Spleen (tissue), 7 donors: ENCODE measurements around the gene PCNX2.

Experiments
- POLR2A ChIP-seq, 3 donors: fragments of 450-650 bp; IDR thresholded peaks; one replicate each; pipeline ENCODE4 v1.5.1; 2017; ENCODE audit warnings: antibody characterized with exemption in 3 of 3, mild to moderate bottlenecking in 1 of 3
- POLR2AphosphoS5 ChIP-seq, 3 donors: sonication (generic); formaldehyde crosslinking; IDR thresholded peaks; one replicate each; pipeline ENCODE4 v1.5.1; 2017; ENCODE audit warnings: antibody characterized with exemption in 3 of 3
- TF ChIP-seq, protein P1 (sequence below), 11 experiments: fragments of 200-600 bp in 7 of 11; fragments of 450-650 bp in 4 of 11; sonication (generic) in 4 of 11; IDR thresholded peaks in 8 of 11; conservative IDR thresholded peaks in 3 of 11; 1 replicate in 7 of 11; 2 replicates in 4 of 11; pipeline versions ENCODE4 v1.4.0 to v1.8.0; 2016 to 2021; ENCODE audit warnings: antibody characterized with exemption in 11 of 11, inconsistent platforms in 4 of 11, mild to moderate bottlenecking in 1 of 11
- donor health status: DM: no; HTN: no; CAD: no; lungs with moderate emphysema.
- donor health status: DM: no; HTN: no; CAD: no.
- donor health status: DM: no; HTN: no; CAD: no.

DNA sequence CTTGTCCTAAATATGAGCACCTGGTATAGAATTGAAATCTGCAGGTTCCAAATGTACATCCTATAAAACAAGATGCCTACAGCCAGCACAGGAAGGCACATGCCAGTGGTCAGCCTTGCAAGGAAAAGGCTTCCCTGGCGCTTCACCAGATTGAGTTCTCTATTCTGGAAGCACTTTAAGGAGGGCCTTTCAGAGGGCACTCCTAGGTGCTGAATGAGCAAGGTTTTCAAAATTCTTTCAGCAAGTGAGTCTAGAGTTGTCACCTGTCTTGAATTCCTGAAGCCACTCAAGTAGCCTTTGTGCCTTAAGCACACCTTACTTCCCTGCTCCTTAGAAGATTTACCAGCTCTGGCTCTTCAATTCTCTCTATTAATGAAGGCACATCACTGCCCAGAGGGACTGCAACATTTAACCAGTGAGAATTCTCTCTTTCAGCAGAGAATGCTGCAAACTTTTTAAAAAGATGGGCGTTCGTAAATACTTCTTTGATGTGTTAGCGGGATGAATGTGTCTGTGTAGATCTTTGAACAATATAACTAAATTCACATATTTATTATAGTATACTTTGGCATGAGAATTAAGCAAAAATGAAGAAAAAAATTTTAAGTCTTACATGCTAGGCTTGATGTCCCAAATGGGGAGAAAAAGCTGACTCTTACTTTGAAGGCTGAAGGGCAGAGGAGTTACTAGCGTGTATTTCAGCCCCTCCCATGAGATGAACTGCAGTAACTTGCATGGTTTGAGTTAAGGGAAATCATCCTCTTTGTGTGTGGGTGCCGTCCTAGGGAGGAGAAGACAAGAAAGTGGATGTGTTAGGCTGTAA lies 183.1 kb downstream of the PCNX2 start:
- TF ChIP-seq POLR2AphosphoS5 (IDR thresholded peaks at IDR 0.05) (no peak), POLR2A (IDR thresholded peaks at IDR 0.05) (no peak)
- TF ChIP-seq, protein P1, sequence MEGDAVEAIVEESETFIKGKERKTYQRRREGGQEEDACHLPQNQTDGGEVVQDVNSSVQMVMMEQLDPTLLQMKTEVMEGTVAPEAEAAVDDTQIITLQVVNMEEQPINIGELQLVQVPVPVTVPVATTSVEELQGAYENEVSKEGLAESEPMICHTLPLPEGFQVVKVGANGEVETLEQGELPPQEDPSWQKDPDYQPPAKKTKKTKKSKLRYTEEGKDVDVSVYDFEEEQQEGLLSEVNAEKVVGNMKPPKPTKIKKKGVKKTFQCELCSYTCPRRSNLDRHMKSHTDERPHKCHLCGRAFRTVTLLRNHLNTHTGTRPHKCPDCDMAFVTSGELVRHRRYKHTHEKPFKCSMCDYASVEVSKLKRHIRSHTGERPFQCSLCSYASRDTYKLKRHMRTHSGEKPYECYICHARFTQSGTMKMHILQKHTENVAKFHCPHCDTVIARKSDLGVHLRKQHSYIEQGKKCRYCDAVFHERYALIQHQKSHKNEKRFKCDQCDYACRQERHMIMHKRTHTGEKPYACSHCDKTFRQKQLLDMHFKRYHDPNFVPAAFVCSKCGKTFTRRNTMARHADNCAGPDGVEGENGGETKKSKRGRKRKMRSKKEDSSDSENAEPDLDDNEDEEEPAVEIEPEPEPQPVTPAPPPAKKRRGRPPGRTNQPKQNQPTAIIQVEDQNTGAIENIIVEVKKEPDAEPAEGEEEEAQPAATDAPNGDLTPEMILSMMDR (IDR thresholded peaks at IDR 0.05 in 8 of 11, conservative IDR thresholded peaks at IDR 0.05 in 3 of 11) = no peak
